ENCODE results near the gene RGL1.

RGL1 gene

DNA sequence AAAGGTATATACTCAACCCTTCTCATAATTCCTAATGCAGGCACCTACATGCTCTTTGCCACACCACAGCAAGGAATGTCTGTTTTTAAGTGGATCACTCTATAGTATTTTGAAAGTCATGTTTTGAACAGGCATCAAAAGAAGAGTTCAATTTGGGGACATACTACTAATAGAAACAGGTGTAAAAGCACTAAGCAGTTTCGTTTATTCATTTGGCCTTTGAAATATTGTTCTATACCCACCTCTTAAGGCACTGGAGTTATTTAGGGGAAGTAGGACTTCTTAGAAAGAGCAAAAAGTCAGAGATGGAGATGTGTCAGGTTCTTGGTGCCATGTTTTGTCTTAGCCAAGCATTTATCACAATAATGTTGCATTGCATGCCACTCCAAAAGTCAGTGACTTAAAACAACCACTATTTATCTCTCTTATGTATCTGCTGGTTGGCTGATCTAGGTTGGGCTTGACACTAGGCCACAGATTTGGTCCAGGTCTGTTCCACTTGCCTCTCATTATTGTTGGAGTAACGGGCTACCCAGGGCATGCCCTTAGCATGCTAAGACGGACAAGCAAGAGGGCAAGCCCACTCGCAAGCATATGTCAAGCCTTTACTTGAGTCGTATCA is 107.5 kb downstream of the RGL1 start:
- no peak for DNase-seq (ENCODE audit: extremely low read depth in 1 of 2, low read depth in 1 of 2)

- DNase-seq (ENCODE audit: extremely low read depth in 1 of 2, low read depth in 1 of 2) = no peak
Measured at GRCh38 chr1:183913567-183913993, 108.7 kb downstream of the RGL1 start.

- DNase-seq (ENCODE audit: extremely low read depth in 1 of 2, low read depth in 1 of 2) = no peak
Measured at GRCh38 chr1:183914276-183914675, 109.4 kb downstream of the RGL1 start.

DNA sequence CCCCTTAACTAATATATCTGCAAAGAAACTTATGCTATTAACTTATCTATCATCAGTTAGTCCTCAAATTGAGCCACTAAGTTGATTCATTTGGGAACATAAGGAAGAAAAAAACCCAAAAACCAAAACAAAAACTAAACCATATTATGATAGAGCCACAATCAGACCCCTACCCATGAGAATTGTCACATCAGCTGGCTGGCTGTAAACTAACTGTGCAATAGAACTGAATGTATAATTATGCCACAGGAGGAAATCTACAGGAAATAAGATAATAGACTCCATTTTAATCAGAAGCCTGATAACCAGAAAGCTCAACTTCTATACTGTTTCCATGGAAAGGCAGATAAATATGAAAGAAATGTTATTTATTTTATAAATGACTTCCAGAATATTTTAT is 110.0 kb downstream of the RGL1 start:
- DNase-seq (ENCODE audit: extremely low read depth in 1 of 2, low read depth in 1 of 2) = no peak

DNA sequence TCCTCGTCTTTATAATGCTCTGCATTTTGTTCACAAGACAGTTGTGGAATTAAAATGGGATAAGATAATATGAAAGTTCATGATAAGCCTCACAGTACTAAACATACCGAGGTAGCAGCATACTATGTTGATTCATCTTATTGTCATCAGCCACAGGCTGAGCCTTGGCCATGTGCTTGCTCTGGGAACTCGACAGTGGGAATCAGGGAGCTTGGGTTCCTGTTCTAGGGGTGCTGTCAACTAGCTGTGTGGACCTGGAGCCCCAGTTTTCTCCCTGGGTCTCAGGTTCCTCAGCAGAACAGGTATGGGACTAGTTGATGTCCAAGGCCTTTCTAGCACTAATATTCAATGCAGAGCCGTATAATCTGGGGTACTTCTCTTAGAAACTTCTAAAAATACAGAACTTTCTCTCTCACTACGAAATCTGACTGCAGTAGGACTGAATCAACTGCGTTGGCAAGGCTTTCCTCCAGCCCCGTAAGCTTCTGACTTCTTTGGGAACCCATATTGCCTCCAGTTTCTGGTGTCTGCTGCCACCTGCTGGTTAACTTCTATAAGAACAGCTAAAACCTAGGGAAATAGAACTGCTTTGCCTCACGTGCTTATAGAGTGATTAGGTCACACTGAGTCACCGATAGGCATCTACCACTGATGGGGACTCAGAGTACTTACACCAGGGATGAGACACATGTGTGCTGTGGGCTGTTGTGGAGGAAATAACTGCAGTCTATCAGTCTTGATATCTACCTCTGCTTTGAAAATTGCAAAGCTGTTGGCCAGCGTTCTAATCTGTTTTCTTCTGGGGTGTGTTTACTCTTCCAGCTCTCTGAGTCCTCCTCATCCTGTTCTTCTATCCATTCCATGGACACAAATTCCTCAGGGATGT is 110.9 kb downstream of the RGL1 start:
- peak; percentile 32 to 47 for DNase-seq (ENCODE audit: extremely low read depth in 1 of 2, low read depth in 1 of 2)

GRCh38 chr1:183916574-183916973 is 111.7 kb downstream of the RGL1 start:
- DNase-seq (ENCODE audit: extremely low read depth in 1 of 2, low read depth in 1 of 2) = no peak

DNA sequence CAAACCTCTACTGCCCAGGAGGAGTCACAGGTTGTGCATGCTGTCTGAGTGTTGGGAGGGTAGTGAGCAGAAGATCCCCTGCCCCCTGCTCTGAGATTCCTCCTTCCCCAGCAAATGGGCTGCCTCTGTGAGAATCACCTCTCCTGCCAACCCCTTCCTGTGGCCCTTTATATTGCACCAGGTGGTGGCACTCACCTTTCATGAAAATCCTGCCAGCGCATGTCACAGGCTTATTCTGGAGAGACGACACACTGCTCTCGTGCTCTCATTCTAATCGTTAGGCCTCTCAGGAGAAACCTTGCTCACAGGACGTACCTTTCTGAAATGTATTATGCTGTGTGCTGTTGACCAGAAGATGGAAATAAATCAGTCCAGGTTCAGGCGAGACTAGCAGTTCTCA is 113.7 kb downstream of the RGL1 start:
- DNase-seq (ENCODE audit: extremely low read depth in 1 of 2, low read depth in 1 of 2) = no peak

GRCh38 chr1:183920651-183921050 is 115.7 kb downstream of the RGL1 start:
- no peak for DNase-seq (ENCODE audit: extremely low read depth in 1 of 2, low read depth in 1 of 2)

GRCh38 chr1:183922197-183922596 is 117.3 kb downstream of the RGL1 start:
- DNase-seq (ENCODE audit: extremely low read depth in 1 of 2, low read depth in 1 of 2) = no peak

GRCh38 chr1:183925947-183926346 is 121.0 kb downstream of the RGL1 start:
- no peak for DNase-seq (ENCODE audit: extremely low read depth in 1 of 2, low read depth in 1 of 2)

DNA sequence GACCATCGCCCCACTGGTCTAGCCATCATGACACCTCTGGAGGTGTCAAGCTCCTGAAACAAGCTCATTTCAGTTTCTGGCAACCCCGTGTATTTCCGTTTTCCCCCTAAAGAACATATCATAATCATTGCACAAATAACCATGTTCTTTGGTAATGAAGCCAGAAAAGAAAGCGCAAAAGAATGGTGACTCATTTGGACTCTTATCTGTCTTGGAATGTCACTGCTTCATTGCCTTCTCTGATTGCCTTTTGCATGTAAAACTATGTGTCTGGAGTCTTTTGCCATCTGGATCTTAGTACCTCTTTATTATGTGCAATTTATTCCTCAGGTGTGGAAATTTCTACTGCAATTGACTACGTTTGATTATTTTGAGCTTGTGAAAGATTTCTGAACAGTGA is 122.1 kb downstream of the RGL1 start:
- no peak for DNase-seq (ENCODE audit: extremely low read depth in 1 of 2, low read depth in 1 of 2)

GRCh38 chr1:183931646-183932271 is 126.8 kb downstream of the RGL1 start:
- DNase-seq (ENCODE audit: extremely low read depth in 1 of 2, low read depth in 1 of 2) = no peak

DNA sequence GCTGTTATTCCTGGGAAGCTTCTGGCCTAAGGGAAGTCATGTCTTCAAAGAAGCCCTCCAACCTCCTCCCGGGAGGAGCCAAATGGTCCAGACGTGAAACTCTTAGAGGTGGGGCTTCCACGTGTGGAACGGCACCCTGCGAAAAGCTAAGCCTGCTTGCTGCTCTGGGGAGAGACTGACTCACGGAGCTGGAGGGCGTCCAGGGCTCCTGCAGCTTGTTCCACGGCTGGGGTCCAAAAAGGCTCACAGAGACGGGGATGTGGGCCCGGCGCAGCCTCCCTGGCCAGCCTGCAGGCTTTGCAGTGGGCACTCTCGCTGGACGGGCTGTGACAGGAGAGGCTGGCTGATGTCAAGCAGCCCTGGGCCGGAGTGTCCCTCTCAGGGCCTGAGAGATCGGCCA is 127.5 kb downstream of the RGL1 start:
- DNase-seq (ENCODE audit: extremely low read depth in 1 of 2, low read depth in 1 of 2) = no peak

- no peak for DNase-seq (ENCODE audit: extremely low read depth in 1 of 2, low read depth in 1 of 2)
Measured at GRCh38 chr1:183933528-183934179, 128.7 kb downstream of the RGL1 start.

DNA sequence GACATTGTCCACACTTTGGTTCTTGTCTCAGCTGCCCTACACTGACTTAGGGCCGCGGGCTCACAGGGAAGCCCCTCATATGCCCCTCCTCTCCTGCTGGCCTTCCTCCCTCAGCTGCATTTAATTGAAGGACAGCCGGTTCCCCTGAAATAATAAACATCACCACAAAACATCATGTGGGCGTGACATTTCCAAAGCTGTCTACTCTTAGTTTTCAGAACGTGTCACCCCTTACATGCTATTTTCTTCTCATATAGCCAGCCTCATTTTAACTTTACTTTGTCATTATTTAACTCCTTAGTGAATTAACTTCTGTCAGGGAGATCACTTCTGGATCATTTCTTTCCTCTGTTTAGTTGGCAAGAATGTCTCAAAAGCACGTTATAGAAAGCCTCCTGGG is 129.4 kb downstream of the RGL1 start:
- DNase-seq (ENCODE audit: extremely low read depth in 1 of 2, low read depth in 1 of 2) = no peak

GRCh38 chr1:183936009-183936408 is 131.1 kb downstream of the RGL1 start:
- DNase-seq (ENCODE audit: extremely low read depth in 1 of 2, low read depth in 1 of 2) = no peak

DNA sequence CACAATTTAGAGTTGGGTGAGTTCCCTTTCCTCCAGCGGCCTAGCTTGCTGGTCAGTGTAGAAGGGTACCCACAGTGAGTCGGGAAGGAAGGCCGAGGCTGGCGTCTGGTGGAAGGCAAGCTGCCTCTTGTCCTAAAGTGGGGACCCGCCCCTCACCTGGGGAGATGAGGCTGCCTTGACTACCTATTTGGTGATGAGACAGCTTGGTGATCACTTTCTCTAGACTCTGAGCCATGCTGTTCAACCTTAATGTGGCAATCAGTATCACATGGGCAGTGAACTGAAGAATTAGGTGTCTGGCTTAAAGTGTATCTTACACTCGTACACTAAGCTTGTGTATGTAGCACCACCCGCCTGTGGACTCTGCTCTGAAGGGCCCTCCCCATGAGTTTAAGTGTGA is 131.9 kb downstream of the RGL1 start:
- DNase-seq (ENCODE audit: extremely low read depth in 1 of 2, low read depth in 1 of 2) = no peak

DNA sequence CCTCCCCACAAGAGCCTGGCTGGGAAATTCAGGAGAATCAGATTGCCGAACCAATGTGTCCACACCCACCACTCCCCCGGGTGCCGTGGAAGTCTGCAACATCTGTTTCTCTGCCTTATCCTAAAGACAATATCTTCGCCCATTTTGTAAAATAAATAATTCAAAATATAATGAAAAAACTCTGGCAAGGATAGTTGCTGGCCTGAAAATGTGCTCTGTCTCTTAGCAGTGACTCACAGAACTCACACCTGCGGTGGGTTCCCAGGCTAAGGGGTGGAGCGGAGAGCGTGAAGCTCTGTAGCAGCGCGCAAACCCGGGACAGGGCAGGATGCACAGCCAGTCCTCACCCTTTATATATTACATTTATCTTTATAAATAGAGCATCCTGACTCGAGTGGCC is 132.7 kb downstream of the RGL1 start:
- no peak for DNase-seq (ENCODE audit: extremely low read depth in 1 of 2, low read depth in 1 of 2)

GRCh38 chr1:183941001-183941400 is 136.1 kb downstream of the RGL1 start:
- DNase-seq (ENCODE audit: extremely low read depth in 1 of 2, low read depth in 1 of 2) = no peak

- no peak for DNase-seq (ENCODE audit: extremely low read depth in 1 of 2, low read depth in 1 of 2)
Measured at GRCh38 chr1:183942933-183943693, 138.2 kb downstream of the RGL1 start.
